Transverse colon (tissue), 4 donors: ENCODE data around the gene UQCRH.

Experiments used
- CTCF ChIP-seq, 5 experiments: fragments of 200-600 bp in 3 of 5; fragments of 450-650 bp in 2 of 5; sonication (generic) in 3 of 5; IDR thresholded peaks; 1 replicate in 2 of 5; 2 replicates in 3 of 5; pipeline ENCODE4 v1.5.1; 2016 to 2017; ENCODE audit warnings: antibody characterized with exemption in 5 of 5, inconsistent platforms in 3 of 5, mild to moderate bottlenecking in 2 of 5, moderate library complexity in 1 of 5
- EP300 ChIP-seq: sonication (generic); formaldehyde crosslinking; IDR thresholded peaks from one replicate; pipeline ENCODE4 v1.6.1; 2017; ENCODE audit warnings: antibody characterized with exemption, low read depth
- POLR2A ChIP-seq: fragments of 450-650 bp; IDR thresholded peaks from one replicate; pipeline ENCODE4 v1.6.1; 2016; ENCODE audit warnings: antibody characterized with exemption, mild to moderate bottlenecking, moderate library complexity
- POLR2AphosphoS5 ChIP-seq, 3 donors: sonication (generic); formaldehyde crosslinking; IDR thresholded peaks; one replicate each; pipeline ENCODE4 v1.6.1; 2016; ENCODE audit warnings: antibody characterized with exemption in 3 of 3

DNA sequence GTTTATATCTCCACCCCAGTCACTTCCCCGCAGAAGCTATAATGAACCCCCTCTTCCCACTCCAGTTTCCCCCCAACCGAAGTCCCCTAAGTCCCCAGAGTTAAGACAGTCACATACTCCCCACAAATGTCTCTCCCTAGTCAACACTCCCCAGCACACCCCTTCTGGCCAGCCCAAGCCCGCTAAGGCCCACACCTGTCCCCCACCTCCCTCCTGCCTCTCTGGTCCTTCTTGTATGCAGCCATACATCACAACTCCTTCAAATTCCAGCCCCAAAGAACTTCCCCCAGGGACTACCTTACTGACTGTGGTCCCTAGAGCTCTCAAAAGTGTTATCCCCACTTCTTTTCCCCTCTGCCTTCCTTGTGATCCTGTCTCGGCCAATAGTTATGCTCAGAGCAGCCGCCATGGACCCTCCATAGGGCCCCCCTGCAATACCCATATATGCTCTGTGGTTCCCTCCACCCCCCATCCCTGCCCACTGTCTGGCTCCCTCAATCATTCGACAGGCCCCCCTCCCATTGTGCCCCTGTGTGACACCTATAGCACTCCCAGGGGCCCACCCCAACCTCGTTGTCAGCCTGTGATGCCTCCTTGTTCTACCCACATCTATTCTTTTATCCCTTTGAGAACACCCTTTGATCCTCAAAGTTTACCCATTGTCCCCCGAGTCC lies 39.3 kb downstream of the UQCRH start:
- TF ChIP-seq POLR2A (no peak), CTCF (IDR thresholded peaks at IDR 0.05) (no peak), EP300 (no peak), POLR2AphosphoS5 (IDR thresholded peaks at IDR 0.05) (no peak)
